ENCODE data around the gene DCLRE1A.

DNA sequence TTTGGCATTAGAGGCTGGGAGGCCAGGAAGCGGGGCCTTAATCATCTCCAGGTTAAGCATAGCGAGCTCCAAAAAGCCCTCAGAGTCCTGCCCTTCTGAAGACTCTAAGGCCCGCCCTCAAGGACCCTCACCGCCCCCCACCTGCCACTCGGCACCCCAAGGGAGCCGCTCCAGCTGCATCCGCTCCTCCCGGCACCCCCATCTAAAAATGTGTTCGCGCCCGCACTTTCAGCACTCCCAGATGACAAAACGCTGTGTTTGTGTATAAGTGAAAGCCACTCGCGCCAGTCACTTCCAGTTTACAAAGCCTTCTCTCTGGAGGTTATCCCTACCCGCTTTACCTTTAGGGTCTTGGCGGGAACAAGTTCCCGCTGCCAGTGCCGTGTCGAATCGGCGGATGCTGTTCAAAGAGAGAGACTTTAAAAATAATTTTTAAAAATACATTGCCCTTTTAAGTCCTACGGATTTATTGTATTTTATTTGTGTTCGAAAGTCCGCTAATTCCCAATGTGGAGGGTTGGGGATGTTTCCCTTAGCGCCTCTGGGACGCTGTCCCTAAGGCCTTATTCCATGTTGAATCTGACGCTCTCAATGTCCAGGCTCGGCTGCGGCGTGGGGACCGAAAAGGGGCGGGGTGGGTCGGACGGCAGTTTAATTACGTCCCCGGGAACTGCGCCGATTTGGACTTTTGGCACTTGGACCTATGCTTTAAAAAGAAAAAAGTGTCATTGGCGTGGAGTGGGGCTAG is at the start of gene DCLRE1A, which contains the start of gene NHLRC2:
- TF ChIP-seq, protein P1, sequence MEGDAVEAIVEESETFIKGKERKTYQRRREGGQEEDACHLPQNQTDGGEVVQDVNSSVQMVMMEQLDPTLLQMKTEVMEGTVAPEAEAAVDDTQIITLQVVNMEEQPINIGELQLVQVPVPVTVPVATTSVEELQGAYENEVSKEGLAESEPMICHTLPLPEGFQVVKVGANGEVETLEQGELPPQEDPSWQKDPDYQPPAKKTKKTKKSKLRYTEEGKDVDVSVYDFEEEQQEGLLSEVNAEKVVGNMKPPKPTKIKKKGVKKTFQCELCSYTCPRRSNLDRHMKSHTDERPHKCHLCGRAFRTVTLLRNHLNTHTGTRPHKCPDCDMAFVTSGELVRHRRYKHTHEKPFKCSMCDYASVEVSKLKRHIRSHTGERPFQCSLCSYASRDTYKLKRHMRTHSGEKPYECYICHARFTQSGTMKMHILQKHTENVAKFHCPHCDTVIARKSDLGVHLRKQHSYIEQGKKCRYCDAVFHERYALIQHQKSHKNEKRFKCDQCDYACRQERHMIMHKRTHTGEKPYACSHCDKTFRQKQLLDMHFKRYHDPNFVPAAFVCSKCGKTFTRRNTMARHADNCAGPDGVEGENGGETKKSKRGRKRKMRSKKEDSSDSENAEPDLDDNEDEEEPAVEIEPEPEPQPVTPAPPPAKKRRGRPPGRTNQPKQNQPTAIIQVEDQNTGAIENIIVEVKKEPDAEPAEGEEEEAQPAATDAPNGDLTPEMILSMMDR (IDR thresholded peaks at IDR 0.05), result no peak
- no peak for TF ChIP-seq POLR2AphosphoS5 (IDR thresholded peaks at IDR 0.05)
- TF ChIP-seq POLR2A (IDR thresholded peaks at IDR 0.05), result no peak
- TF ChIP-seq EP300 (IDR thresholded peaks at IDR 0.05; ENCODE audit: low read depth), result no peak
